DOHH2 (cell line): Measurements from ENCODE around the gene NES.

Experiments
- H3F3A ChIP-seq: fragments of 200-600 bp; sonication (generic), shearing (Covaris generic); 2 replicates; pipeline ENCODE4 v1.6.0; 2016; ENCODE audit warnings: antibody characterized with exemption, mild to moderate bottlenecking; ENCODE audit not compliant: control insufficient read depth, insufficient read depth
- H3K27ac ChIP-seq: fragments of 200-600 bp; sonication (generic); 2 replicates; pipeline ENCODE4 v1.5.1; 2014; ENCODE audit warnings: low read depth, mild to moderate bottlenecking, low read length, moderate library complexity
- H3K27me3 ChIP-seq: fragments of 200-600 bp; sonication (generic); 2 replicates; pipeline ENCODE4 v1.6.1; 2014; ENCODE audit warnings: mild to moderate bottlenecking, low read length, mixed read lengths; ENCODE audit not compliant: control insufficient read depth
- H3K36me3 ChIP-seq: fragments of 200-600 bp; sonication (generic); 2 replicates; pipeline ENCODE4 v1.6.1; 2014; ENCODE audit warnings: mild to moderate bottlenecking, low read length, moderate library complexity, mixed read lengths; ENCODE audit not compliant: control insufficient read depth
- H3K4me1 ChIP-seq: fragments of 200-600 bp; sonication (generic); 2 replicates; pipeline ENCODE4 v1.6.1; 2014; ENCODE audit warnings: mild to moderate bottlenecking, low read length, mixed read lengths; ENCODE audit not compliant: control insufficient read depth
- H3K4me2 ChIP-seq: fragments of 200-600 bp; sonication (generic); 2 replicates; pipeline ENCODE4 v1.6.0; 2014; ENCODE audit warnings: mild to moderate bottlenecking, low read length, moderate library complexity
- H3K4me3 ChIP-seq: fragments of 200-600 bp; sonication (generic); 2 replicates; pipeline ENCODE4 v1.5.1; 2014; ENCODE audit warnings: mild to moderate bottlenecking, low read length, mixed read lengths
- H3K79me2 ChIP-seq: fragments of 200-600 bp; sonication (generic); 2 replicates; pipeline ENCODE4 v1.6.1; 2014; ENCODE audit warnings: mild to moderate bottlenecking, low read length, mixed read lengths; ENCODE audit not compliant: control insufficient read depth
- H3K9me2 ChIP-seq: fragments of 200-600 bp; sonication (generic); replicated peaks from 2 replicates; pipeline ENCODE4 v1.6.1; 2014; ENCODE audit warnings: mild to moderate bottlenecking, low read length, mixed read lengths; ENCODE audit not compliant: control insufficient read depth
- H3K9me3 ChIP-seq: fragments of 200-600 bp; sonication (generic); 2 replicates; pipeline ENCODE4 v1.6.1; 2014; ENCODE audit warnings: antibody characterized with exemption, low read length, mixed read lengths; ENCODE audit not compliant: control insufficient read depth, insufficient read depth
- H4K20me1 ChIP-seq: fragments of 200-600 bp; sonication (generic); 2 replicates; pipeline ENCODE4 v1.6.0; 2014; ENCODE audit warnings: low read depth, mild to moderate bottlenecking, antibody characterized with exemption, low read length, moderate library complexity; ENCODE audit not compliant: control insufficient read depth, insufficient read depth
- EZH2phosphoT487 ChIP-seq: fragments of 200-600 bp; sonication (generic); IDR thresholded peaks from 2 replicates; pipeline ENCODE4 v1.6.1; 2017; ENCODE audit warnings: borderline replicate concordance, mild to moderate bottlenecking, antibody characterized with exemption, low read length, moderate library complexity, mixed read lengths
- TF ChIP-seq, protein P1 (sequence below): fragments of 200-600 bp; sonication (generic); IDR thresholded peaks from one replicate; pipeline ENCODE4 v1.5.1; 2014; ENCODE audit warnings: antibody characterized with exemption, mild to moderate bottlenecking, low read depth, low read length; ENCODE audit not compliant: poor library complexity, severe bottlenecking

NES gene

DNA sequence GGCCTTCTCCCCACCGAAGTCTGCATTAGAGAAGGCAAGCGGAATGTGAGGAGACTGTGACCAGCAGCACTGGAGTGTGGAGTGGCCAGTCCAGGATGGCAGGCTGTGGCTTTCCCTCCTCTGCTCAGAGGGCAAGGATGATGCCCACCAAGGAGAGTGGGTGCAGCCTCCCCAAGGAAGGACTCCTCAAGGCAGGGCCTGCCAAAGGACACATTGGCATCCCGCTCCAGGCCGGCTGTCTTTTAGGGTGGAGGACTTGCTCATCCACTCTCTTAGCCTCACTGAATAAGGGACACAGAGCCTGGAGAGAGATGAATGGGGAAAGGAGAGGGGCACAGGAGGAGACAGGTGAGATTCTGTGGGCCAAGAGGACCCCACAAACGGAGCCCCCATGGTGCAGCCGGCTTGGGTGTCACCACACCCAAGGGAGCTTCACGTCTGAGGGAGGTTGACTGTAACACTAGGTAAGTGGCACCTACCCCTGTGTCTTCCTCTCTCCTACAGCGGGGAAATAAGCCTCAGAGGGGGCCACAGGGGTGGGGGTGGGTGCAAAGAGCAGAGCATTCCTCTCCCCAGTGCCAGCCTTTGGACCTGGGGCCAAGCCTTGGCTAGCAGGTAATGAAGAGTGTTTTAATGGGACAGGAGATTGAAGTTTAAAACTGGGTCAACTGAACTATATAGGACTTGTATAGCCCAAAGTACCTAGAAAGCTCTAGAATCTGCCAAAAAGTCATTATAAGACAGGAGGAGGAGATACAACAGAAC is 4.2 kb upstream of the NES start:
- H3K79me2 ChIP-seq: no peaks in the 10 kb centered on the region
- no peak overlapping the region for H3K4me2 ChIP-seq
- H4K20me1 ChIP-seq: no peaks in the 10 kb centered on the region
- no peak overlapping the region for H3K4me3 ChIP-seq
- no peak for TF ChIP-seq EZH2phosphoT487
- TF ChIP-seq, protein P1, sequence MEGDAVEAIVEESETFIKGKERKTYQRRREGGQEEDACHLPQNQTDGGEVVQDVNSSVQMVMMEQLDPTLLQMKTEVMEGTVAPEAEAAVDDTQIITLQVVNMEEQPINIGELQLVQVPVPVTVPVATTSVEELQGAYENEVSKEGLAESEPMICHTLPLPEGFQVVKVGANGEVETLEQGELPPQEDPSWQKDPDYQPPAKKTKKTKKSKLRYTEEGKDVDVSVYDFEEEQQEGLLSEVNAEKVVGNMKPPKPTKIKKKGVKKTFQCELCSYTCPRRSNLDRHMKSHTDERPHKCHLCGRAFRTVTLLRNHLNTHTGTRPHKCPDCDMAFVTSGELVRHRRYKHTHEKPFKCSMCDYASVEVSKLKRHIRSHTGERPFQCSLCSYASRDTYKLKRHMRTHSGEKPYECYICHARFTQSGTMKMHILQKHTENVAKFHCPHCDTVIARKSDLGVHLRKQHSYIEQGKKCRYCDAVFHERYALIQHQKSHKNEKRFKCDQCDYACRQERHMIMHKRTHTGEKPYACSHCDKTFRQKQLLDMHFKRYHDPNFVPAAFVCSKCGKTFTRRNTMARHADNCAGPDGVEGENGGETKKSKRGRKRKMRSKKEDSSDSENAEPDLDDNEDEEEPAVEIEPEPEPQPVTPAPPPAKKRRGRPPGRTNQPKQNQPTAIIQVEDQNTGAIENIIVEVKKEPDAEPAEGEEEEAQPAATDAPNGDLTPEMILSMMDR: no peak
- no peak overlapping the region for H3K27ac ChIP-seq
- H3K4me1 ChIP-seq: peaks cover 28% of the 10 kb centered on the region
- H3K9me3 ChIP-seq: no peaks in the 10 kb centered on the region
- 0 out of 2 replicates have a peak, but pooled peaks cover 3% of the 10 kb centered on the region for H3F3A ChIP-seq
- H3K36me3 ChIP-seq: no peaks in the 10 kb centered on the region
- H3K9me2 ChIP-seq: no peaks in the 10 kb centered on the region
- H3K27me3 ChIP-seq: peaks cover 60% of the 10 kb centered on the region

DNA sequence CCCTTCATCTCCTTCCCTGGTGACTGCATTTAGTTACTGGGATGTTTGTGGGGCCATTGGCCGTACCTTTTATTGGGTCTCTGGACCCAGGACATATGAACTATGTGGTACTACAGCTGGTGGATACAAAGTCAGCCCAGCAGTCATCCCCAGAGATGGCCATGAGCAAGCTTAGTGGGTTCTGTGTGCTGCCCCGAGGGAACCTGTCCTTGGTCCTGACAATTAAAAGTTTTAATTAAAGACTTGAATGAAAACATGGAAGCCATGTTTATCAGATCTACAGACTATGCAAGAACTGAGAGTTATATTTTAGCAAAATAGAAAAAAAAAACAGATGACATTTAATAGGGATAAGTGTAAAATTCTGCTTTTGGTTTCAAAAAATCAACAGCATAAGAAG is 2.8 kb upstream of the NES start:
- Histone ChIP-seq H3K36me3 (no peaks in the 10 kb centered on the region), H4K20me1 (no peaks in the 10 kb centered on the region), H3K27me3 (peaks cover 72% of the 10 kb centered on the region), H3K9me2 (no peaks in the 10 kb centered on the region), H3K4me1 (peaks cover 28% of the 10 kb centered on the region), H3K9me3 (no peaks in the 10 kb centered on the region), H3K4me2 (no peak overlapping the region), H3F3A (0 out of 2 replicates have a peak, but pooled peaks cover 3% of the 10 kb centered on the region), H3K79me2 (no peaks in the 10 kb centered on the region), H3K4me3 (no peak overlapping the region), H3K27ac (no peak overlapping the region)
- TF ChIP-seq, protein P1: no peak
- TF ChIP-seq EZH2phosphoT487: no peak

DNA sequence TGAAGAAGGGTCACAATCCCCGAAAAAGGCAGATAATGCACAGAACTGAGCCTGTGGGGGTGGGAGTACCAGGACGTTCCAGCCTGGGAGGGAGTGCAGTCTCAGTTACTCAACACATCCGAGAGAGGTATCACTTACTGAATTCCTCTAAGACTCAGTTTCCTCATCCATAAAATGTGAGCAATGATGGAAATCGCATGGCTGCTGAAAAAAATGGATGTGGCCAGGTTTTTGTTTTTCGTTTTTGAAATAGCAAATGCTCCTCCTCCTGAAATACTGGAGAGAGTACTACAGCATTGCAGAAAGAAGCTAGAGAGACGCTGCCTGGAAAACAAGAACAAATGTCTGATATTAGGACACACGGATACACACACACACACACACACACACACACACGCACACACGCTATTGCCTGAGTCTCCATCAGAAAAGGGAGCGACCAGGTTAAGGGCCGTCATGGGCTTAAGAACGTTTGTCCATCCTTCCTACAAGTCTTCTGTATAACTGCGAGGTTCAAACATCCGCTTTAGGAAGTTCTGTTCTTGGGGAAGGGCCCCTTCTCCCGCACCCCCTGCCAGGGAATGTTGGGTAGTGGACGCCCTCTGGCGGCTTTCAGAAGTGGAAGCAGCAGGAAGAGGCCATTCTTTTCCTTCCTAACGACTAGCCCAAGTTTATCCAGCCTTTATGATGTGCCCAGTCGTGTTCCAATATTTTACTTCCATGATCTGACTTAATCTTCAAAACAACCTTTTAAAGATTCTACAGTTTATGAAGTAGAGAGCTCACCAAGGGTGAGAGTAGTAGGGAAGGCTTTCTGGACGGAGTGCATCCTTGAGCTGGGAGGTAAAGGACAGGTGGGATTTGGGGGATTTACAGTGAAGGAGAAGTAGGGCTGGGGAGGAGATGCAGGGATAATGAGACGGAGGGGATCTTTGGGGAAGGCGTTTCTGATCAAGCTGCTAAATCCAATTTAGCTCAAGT is 699 bp upstream of the NES start:
- Histone ChIP-seq H3K9me2 (no peaks in the 10 kb centered on the region), H3K4me3 (no peak overlapping the region), H3K9me3 (no peaks in the 10 kb centered on the region), H3F3A (0 out of 2 replicates have a peak, but pooled peaks cover 3% of the 10 kb centered on the region), H4K20me1 (no peaks in the 10 kb centered on the region), H3K4me2 (peak overlapping the region; percentile 13; the same call in 1 of the 2 replicates), H3K36me3 (no peaks in the 10 kb centered on the region), H3K4me1 (peaks cover 19% of the 10 kb centered on the region), H3K27me3 (peaks cover 75% of the 10 kb centered on the region), H3K27ac (no peak overlapping the region), H3K79me2 (no peaks in the 10 kb centered on the region)
- TF ChIP-seq, protein P1: peak; percentile 95
- 0 out of 2 replicates have a peak, but pooled peaks have one; percentile 49 for TF ChIP-seq EZH2phosphoT487
